ENCODE measurements around the gene PDZK1IP1.
"Not testable (repeated sequence)": the region's sequence is repeated elsewhere in the genome, so short reads cannot be mapped to it uniquely, and the experiment has no call there.

DNA sequence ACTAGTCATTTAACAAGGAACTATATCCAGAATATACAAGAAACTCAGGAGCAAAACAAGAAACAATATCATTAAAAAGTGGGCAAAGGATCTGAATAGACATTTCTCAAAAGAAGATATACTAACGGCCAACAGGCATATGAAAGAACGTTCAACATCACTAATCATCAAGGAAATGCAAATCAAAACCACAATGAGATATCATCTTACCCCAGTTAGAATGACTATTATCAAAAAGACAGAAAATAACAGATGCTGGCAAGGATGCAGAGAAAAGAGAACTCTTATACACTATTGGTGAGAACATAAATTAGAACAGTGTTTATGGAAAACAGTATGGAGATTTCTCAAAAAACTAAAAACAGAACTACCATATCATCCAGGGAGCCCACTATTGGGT, 13.7 kb upstream of the PDZK1IP1 start:
- TF ChIP-seq, protein P1, sequence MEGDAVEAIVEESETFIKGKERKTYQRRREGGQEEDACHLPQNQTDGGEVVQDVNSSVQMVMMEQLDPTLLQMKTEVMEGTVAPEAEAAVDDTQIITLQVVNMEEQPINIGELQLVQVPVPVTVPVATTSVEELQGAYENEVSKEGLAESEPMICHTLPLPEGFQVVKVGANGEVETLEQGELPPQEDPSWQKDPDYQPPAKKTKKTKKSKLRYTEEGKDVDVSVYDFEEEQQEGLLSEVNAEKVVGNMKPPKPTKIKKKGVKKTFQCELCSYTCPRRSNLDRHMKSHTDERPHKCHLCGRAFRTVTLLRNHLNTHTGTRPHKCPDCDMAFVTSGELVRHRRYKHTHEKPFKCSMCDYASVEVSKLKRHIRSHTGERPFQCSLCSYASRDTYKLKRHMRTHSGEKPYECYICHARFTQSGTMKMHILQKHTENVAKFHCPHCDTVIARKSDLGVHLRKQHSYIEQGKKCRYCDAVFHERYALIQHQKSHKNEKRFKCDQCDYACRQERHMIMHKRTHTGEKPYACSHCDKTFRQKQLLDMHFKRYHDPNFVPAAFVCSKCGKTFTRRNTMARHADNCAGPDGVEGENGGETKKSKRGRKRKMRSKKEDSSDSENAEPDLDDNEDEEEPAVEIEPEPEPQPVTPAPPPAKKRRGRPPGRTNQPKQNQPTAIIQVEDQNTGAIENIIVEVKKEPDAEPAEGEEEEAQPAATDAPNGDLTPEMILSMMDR (IDR thresholded peaks at IDR 0.05) = not testable (repeated sequence)
- not testable (repeated sequence) for TF ChIP-seq POLR2A (IDR thresholded peaks at IDR 0.05)

All from lower leg skin (tissue), 3 donors.